Neural cell (in vitro differentiated cells): Measurements from ENCODE around the gene TIAM2.

Experiments
- EP300 ChIP-seq: fragments of 450-650 bp; conservative IDR thresholded peaks from 2 replicates; pipeline ENCODE4 v1.6.1; 2014; ENCODE audit warnings: antibody characterized with exemption, mild to moderate bottlenecking, moderate library complexity; ENCODE audit not compliant: poor library complexity, severe bottlenecking
- MXI1 ChIP-seq: fragments of 450-650 bp; conservative IDR thresholded peaks from 2 replicates; pipeline ENCODE4 v1.6.1; 2014; ENCODE audit warnings: antibody characterized with exemption, mild to moderate bottlenecking; ENCODE audit not compliant: poor library complexity, severe bottlenecking
- POLR2AphosphoS5 ChIP-seq: IDR thresholded peaks from 2 replicates; pipeline ENCODE4 v1.6.1; 2012
- SMC3 ChIP-seq: fragments of 450-650 bp; conservative IDR thresholded peaks from 2 replicates; pipeline ENCODE4 v1.6.1; 2014; ENCODE audit warnings: antibody characterized with exemption, mild to moderate bottlenecking, moderate library complexity; ENCODE audit not compliant: poor library complexity
- TAF1 ChIP-seq: IDR thresholded peaks from 2 replicates; pipeline ENCODE4 v1.6.1; 2012; ENCODE audit warnings: low read depth
- TF ChIP-seq, protein P1 (sequence below): fragments of 450-650 bp; IDR thresholded peaks from 2 replicates; pipeline ENCODE4 v1.5.1; 2014; ENCODE audit warnings: antibody characterized with exemption, mild to moderate bottlenecking, moderate library complexity; ENCODE audit not compliant: poor library complexity, severe bottlenecking

DNA sequence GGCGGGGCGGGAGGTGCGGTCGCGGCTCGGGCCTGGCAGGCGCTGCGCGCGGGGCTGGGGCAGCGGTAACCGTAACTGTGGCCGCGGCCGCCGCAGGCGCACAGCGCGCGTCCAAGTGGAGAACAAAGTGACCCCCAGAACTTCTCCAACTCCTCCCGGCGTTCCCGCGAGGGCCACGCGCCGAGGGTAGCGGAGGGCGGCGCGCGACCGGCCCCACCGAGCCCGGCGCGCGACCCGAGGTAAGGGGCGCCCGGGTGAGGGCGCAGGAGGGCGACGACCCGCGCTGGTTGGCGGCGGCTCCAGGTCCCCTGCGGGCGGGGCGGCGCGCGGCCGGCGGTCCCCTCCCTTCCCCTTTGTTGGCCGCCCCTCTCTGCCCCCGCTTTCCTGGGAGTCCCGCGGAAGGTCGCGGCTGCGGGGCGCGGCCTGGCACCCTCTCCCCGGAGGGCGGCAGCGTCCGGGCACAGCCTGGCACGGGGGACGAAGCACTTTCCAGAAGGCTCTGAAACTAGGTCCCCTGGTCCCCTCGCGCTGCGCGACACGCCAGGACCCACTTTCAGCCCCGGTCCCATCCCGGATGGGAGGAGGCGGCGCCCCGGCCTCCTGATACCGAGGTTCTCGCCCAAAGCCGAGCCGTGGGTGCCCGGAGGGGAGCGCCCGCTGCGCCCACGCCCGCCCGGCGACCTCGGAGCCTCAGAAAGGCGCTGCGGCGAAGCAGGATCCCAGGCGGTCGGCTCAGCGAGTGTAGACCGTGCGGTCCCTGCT is at the start of gene TIAM2:
- peak; percentile 46 for TF ChIP-seq SMC3
- TF ChIP-seq TAF1: no peak
- TF ChIP-seq, protein P1, sequence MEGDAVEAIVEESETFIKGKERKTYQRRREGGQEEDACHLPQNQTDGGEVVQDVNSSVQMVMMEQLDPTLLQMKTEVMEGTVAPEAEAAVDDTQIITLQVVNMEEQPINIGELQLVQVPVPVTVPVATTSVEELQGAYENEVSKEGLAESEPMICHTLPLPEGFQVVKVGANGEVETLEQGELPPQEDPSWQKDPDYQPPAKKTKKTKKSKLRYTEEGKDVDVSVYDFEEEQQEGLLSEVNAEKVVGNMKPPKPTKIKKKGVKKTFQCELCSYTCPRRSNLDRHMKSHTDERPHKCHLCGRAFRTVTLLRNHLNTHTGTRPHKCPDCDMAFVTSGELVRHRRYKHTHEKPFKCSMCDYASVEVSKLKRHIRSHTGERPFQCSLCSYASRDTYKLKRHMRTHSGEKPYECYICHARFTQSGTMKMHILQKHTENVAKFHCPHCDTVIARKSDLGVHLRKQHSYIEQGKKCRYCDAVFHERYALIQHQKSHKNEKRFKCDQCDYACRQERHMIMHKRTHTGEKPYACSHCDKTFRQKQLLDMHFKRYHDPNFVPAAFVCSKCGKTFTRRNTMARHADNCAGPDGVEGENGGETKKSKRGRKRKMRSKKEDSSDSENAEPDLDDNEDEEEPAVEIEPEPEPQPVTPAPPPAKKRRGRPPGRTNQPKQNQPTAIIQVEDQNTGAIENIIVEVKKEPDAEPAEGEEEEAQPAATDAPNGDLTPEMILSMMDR: peak; percentile 53
- TF ChIP-seq MXI1: no peak
- TF ChIP-seq POLR2AphosphoS5: no peak
- no peak for TF ChIP-seq EP300
